SU-DHL-6 (cell line): Measurements from ENCODE around the gene METRN.

Source experiments
- H2AFZ ChIP-seq: fragments of 200-600 bp; sonication (generic); 2 replicates; pipeline ENCODE4 v1.6.1; 2014; ENCODE audit warnings: low read depth, mild to moderate bottlenecking, moderate library complexity, mixed read lengths, antibody characterized with exemption, low read length; ENCODE audit not compliant: severe bottlenecking
- H3F3A ChIP-seq: fragments of 200-600 bp; shearing (Covaris generic); 2 replicates; pipeline ENCODE4 v1.6.0; 2016; ENCODE audit warnings: antibody characterized with exemption, mild to moderate bottlenecking; ENCODE audit not compliant: insufficient read depth
- H3K27ac ChIP-seq: fragments of 200-600 bp; sonication (generic); 2 replicates; pipeline ENCODE4 v1.5.1; 2016; ENCODE audit warnings: low read depth, mild to moderate bottlenecking, low read length, moderate library complexity, mixed read lengths
- H3K27me3 ChIP-seq: fragments of 200-600 bp; sonication (generic), shearing (Covaris generic); 2 replicates; pipeline ENCODE4 v1.6.0; 2014; ENCODE audit warnings: mild to moderate bottlenecking, low read length
- H3K36me3 ChIP-seq: fragments of 200-600 bp; sonication (generic); 2 replicates; pipeline ENCODE4 v1.6.1; 2014; ENCODE audit warnings: mild to moderate bottlenecking, low read length, mixed read lengths
- H3K4me2 ChIP-seq: fragments of 300-600, 200-600 bp; shearing (Covaris generic), sonication (generic); 2 replicates; pipeline ENCODE4 v1.6.0; 2014; ENCODE audit warnings: low read length, low read depth, mild to moderate bottlenecking; ENCODE audit not compliant: poor library complexity, severe bottlenecking
- H3K4me3 ChIP-seq: fragments of 200-600 bp; sonication (generic); 2 replicates; pipeline ENCODE4 v1.5.1; 2014; ENCODE audit warnings: antibody characterized with exemption, low read length, mild to moderate bottlenecking, mixed read lengths; ENCODE audit not compliant: insufficient read depth, poor library complexity, severe bottlenecking
- H3K79me2 ChIP-seq: fragments of 200-600 bp; sonication (generic); 2 replicates; pipeline ENCODE4 v1.6.1; 2014; ENCODE audit warnings: mild to moderate bottlenecking, low read length, moderate library complexity; ENCODE audit not compliant: insufficient read depth
- H3K9ac ChIP-seq: fragments of 200-600 bp; sonication (generic); 2 replicates; pipeline ENCODE4 v1.7.0; 2014; ENCODE audit warnings: mild to moderate bottlenecking, low read length
- H3K9me2 ChIP-seq: fragments of 200-600 bp; sonication (generic); replicated peaks from 2 replicates; pipeline ENCODE4 v1.6.1; 2014; ENCODE audit warnings: low read length; ENCODE audit not compliant: insufficient read depth
- H3K9me3 ChIP-seq: fragments of 200-600 bp; sonication (generic); 2 replicates; pipeline ENCODE4 v1.6.1; 2014; ENCODE audit warnings: low read length, mixed read lengths; ENCODE audit not compliant: insufficient read depth
- H4K20me1 ChIP-seq: fragments of 200-600 bp; sonication (generic); 2 replicates; pipeline ENCODE4 v1.6.1; 2014; ENCODE audit warnings: low read depth, mild to moderate bottlenecking, antibody characterized with exemption, low read length, moderate library complexity, mixed read lengths
- CTCF ChIP-seq: fragments of 200-600 bp; sonication (generic); IDR thresholded peaks from one replicate; pipeline ENCODE4 v1.5.1; 2017; ENCODE audit warnings: antibody characterized with exemption, mild to moderate bottlenecking, low read length, moderate library complexity; ENCODE audit not compliant: insufficient read depth, poor library complexity, severe bottlenecking
- EZH2phosphoT487 ChIP-seq: fragments of 200-600 bp; sonication (generic), shearing (Covaris generic); conservative IDR thresholded peaks from 2 replicates; pipeline ENCODE4 v1.6.1; 2018; ENCODE audit warnings: mild to moderate bottlenecking, antibody characterized with exemption, low read length, moderate library complexity, mixed read lengths

Gene METRN

DNA sequence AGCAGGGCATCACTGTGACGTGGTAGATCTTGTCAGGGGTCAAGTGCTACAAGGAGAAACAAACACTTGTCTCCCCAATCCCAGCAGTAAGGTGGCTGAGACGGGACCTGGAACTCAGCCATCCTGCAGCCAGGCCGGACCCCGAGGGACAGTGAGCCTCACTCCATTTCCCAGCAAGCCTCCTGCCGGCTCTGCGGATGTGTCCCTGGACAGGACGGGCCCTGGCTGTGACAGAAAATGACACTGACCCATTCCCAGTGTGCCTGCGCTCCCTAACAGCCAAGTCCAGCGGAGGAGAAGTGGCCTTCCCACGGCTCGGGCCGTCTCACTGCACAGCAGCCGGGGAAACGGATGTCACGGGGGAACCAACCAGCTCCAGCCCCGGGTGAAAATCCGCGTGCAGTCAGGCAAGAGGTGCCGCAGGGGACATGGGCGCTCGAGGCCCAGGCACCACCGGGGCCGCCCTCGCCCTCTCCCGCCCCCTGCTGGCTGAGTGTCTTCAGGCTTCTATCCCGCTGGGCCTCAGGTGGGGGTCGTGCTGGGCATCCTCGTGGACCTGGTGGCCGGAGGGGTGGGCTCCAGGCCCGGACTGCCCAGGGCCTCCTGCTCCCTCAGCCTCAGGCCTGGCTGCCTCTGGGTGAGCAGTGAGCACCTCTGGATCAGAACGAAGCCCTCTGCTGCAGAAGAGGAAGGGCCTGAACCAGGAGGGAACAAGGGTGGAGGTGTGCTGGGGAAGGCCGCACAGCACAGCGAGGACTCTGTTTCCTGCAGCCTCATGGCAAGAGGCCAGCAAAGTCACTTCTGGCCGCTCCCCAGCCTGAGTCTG is 18.7 kb downstream of the METRN start:
- Histone ChIP-seq H3K79me2 (no peaks in the 10 kb centered on the region), H2AFZ (no peak overlapping the region), H3K4me3 (no peak overlapping the region), H3K9me2 (no peaks in the 10 kb centered on the region), H3K4me2 (no peak overlapping the region), H3K36me3 (no peaks in the 10 kb centered on the region), H4K20me1 (no peaks in the 10 kb centered on the region), H3K27ac (no peak overlapping the region), H3F3A (peaks cover 17% of the 10 kb centered on the region), H3K27me3 (no peaks in the 10 kb centered on the region), H3K9ac (no peak overlapping the region), H3K9me3 (no peaks in the 10 kb centered on the region)
- peak; percentile 72 for TF ChIP-seq CTCF
- TF ChIP-seq EZH2phosphoT487: no peak

GRCh38 chr16:734208-734980 is 19.5 kb downstream of the METRN start:
- no peak overlapping the region for H3K27ac ChIP-seq

More at GRCh38 chr16:734208-734980, 19.5 kb downstream of the METRN start:
- Histone ChIP-seq H2AFZ (no peak overlapping the region), H3K9ac (no peak overlapping the region), H3K4me3 (no peak overlapping the region), H3K27me3 (no peaks in the 10 kb centered on the region), H3K9me2 (no peaks in the 10 kb centered on the region), H3K36me3 (no peaks in the 10 kb centered on the region), H3K79me2 (no peaks in the 10 kb centered on the region), H3F3A (peaks cover 17% of the 10 kb centered on the region), H3K9me3 (no peaks in the 10 kb centered on the region), H4K20me1 (no peaks in the 10 kb centered on the region), H3K4me2 (no peak overlapping the region)
- TF ChIP-seq EZH2phosphoT487 (no peak), CTCF (no peak)
